Fibroblast of lung (primary cell): ENCODE measurements around the gene AGPAT4. TPM values are rescaled to one million over a fixed set of nuclear protein-coding genes. Genes with fewer than 3 reads are reported as not detected.

ENCODE experiments used
- DNase-seq, 2 donors: peaks; one replicate each; pipeline versions ENCODE4 v3.0.0 to v3.0.0-alpha.2; 2010; ENCODE audit warnings: low read depth in 2 of 2
- H2AFZ ChIP-seq: 2 replicates; pipeline ENCODE4 v1.5.1; 2012; ENCODE audit warnings: low read length, control low read depth, inconsistent platforms
- H3K27ac ChIP-seq: 2 replicates; pipeline ENCODE4 v1.5.1; 2011; ENCODE audit warnings: low read length, control low read depth; ENCODE audit not compliant: insufficient read depth
- H3K27me3 ChIP-seq: 2 replicates; pipeline ENCODE4 v1.5.1; 2011; ENCODE audit warnings: mild to moderate bottlenecking, low read length; ENCODE audit not compliant: control insufficient read depth, insufficient read depth
- H3K36me3 ChIP-seq: 2 replicates; pipeline ENCODE4 v1.5.1; 2011; ENCODE audit warnings: low read length; ENCODE audit not compliant: control insufficient read depth, insufficient read depth
- H3K4me1 ChIP-seq: 2 replicates; pipeline ENCODE4 v1.5.1; 2011; ENCODE audit warnings: low read length; ENCODE audit not compliant: control insufficient read depth, insufficient read depth; ENCODE audit errors: extremely low read depth
- H3K4me2 ChIP-seq: 2 replicates; pipeline ENCODE4 v1.5.1; 2011; ENCODE audit warnings: low read length, control low read depth; ENCODE audit not compliant: insufficient read depth; ENCODE audit errors: extremely low read depth
- H3K4me3 ChIP-seq, 4 experiments: fragments of 200-600 bp in 1 of 4; sonication (generic) in 1 of 4; replicated peaks in 1 of 4; 2 replicates each; pipeline ENCODE4 v1.5.1; 2011 to 2016; ENCODE audit warnings: low read length in 4 of 4, low read depth in 3 of 4, mild to moderate bottlenecking in 3 of 4, control low read depth in 2 of 4, inconsistent platforms in 1 of 4, mixed read lengths in 1 of 4; ENCODE audit not compliant: insufficient read depth in 1 of 4; ENCODE audit errors: control extremely low read depth in 1 of 4
- H3K79me2 ChIP-seq: 2 replicates; pipeline ENCODE4 v1.5.1; 2012; ENCODE audit warnings: mild to moderate bottlenecking, low read length, inconsistent platforms; ENCODE audit not compliant: control insufficient read depth, insufficient read depth
- H3K9ac ChIP-seq: 2 replicates; pipeline ENCODE4 v1.5.1; 2011; ENCODE audit warnings: mild to moderate bottlenecking, low read length, control low read depth; ENCODE audit not compliant: insufficient read depth
- H3K9me3 ChIP-seq: 2 replicates; pipeline ENCODE4 v1.5.1; 2012; ENCODE audit warnings: low read depth, low read length; ENCODE audit not compliant: control insufficient read depth, insufficient read depth
- H4K20me1 ChIP-seq: 2 replicates; pipeline ENCODE4 v1.5.1; 2011; ENCODE audit warnings: low read length; ENCODE audit not compliant: control insufficient read depth, insufficient read depth; ENCODE audit errors: extremely low read depth
- EZH2 ChIP-seq: IDR thresholded peaks from 2 replicates; pipeline ENCODE4 v1.5.1; 2012; ENCODE audit warnings: low read length, control low read depth, mild to moderate bottlenecking; ENCODE audit errors: missing control alignments
- polyA plus RNA-seq, 2 donors: library from polyadenylated mRNA; depleted of rRNA in 1 of 2; stranded (reverse) in 1 of 2; unstranded in 1 of 2; fragments of >200 nt; gene quantifications; 2 replicates each; pipeline ENCODE4 v1.2.1, GENCODE V29; 2011 to 2012; ENCODE audit warnings: missing spikeins in 1 of 2
- total RNA-seq: library from RNA; depleted of rRNA; stranded (reverse); fragments of >200 nt; gene quantifications from 2 replicates; pipeline ENCODE4 v1.2.1, GENCODE V29; 2014
- TF ChIP-seq, protein P1 (sequence below), 2 donors: IDR thresholded peaks in 1 of 2; conservative IDR thresholded peaks in 1 of 2; 1 replicate in 1 of 2; 2 replicates in 1 of 2; pipeline ENCODE4 v1.5.1; 2011 to 2012; ENCODE audit warnings: low read length in 2 of 2, control low read depth in 1 of 2, inconsistent platforms in 1 of 2, low read depth in 1 of 2, mild to moderate bottlenecking in 1 of 2

Gene AGPAT4
- total and polyA plus RNA-seq, 2 donors (not counting 1 experiment from before 2014, with no cell fraction given), result 4.7 to 8.4 TPM

DNA sequence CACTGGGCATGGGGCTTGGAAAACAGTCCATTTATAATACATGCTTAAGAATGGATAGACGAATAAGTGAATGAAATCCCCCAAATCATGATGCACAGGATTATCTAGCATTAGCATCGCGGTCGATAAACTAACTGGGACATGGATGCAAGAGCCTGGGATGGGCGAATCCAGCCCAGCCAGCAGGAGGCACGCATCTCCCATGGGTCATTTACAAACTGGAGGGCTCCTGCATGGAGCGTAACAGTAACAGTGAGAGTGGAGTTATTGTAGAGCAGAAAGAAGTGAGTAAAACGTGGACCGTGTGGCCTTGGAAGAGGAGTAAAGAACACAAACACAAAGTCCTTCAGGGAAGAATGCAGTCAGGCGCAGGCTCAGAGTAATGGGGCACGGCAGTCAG, 136.5 kb downstream of the AGPAT4 start:
- no peaks in the 10 kb centered on the region for H3K4me1 ChIP-seq
- H3K27me3 ChIP-seq, result no peaks in the 10 kb centered on the region
- no peak for DNase-seq
- no peak overlapping the region for H3K9ac ChIP-seq
- no peaks in the 10 kb centered on the region for H4K20me1 ChIP-seq
- H2AFZ ChIP-seq, result no peak overlapping the region
- H3K79me2 ChIP-seq, result no peaks in the 10 kb centered on the region
- no peaks in the 10 kb centered on the region for H3K9me3 ChIP-seq
- H3K27ac ChIP-seq, result no peak overlapping the region
- peaks cover 2% of the 10 kb centered on the region for H3K36me3 ChIP-seq
- no peak overlapping the region for H3K4me3 ChIP-seq
- no peak overlapping the region for H3K4me2 ChIP-seq
- no peak for TF ChIP-seq EZH2
- TF ChIP-seq, protein P1, sequence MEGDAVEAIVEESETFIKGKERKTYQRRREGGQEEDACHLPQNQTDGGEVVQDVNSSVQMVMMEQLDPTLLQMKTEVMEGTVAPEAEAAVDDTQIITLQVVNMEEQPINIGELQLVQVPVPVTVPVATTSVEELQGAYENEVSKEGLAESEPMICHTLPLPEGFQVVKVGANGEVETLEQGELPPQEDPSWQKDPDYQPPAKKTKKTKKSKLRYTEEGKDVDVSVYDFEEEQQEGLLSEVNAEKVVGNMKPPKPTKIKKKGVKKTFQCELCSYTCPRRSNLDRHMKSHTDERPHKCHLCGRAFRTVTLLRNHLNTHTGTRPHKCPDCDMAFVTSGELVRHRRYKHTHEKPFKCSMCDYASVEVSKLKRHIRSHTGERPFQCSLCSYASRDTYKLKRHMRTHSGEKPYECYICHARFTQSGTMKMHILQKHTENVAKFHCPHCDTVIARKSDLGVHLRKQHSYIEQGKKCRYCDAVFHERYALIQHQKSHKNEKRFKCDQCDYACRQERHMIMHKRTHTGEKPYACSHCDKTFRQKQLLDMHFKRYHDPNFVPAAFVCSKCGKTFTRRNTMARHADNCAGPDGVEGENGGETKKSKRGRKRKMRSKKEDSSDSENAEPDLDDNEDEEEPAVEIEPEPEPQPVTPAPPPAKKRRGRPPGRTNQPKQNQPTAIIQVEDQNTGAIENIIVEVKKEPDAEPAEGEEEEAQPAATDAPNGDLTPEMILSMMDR (conservative IDR thresholded peaks at IDR 0.05 in 1 of 2, IDR thresholded peaks at IDR 0.05 in 1 of 2; ENCODE audit: low read depth in 1 of 2, low read length in 2 of 2), result peak in 1 of 2 donors; percentile 3

- no peak overlapping the region for H3K9ac ChIP-seq
- H3K27me3 ChIP-seq, result no peaks in the 10 kb centered on the region
- H2AFZ ChIP-seq, result no peak overlapping the region
- H3K9me3 ChIP-seq, result no peaks in the 10 kb centered on the region
- no peak for TF ChIP-seq EZH2
- TF ChIP-seq, protein P1 (conservative IDR thresholded peaks at IDR 0.05 in 1 of 2, IDR thresholded peaks at IDR 0.05 in 1 of 2; ENCODE audit: low read depth in 1 of 2, low read length in 2 of 2), result no peak
- H3K4me3 ChIP-seq, result no peak overlapping the region
- no peaks in the 10 kb centered on the region for H4K20me1 ChIP-seq
- H3K4me2 ChIP-seq, result no peak overlapping the region
- H3K27ac ChIP-seq, result no peak overlapping the region
- no peak for DNase-seq
- no peaks in the 10 kb centered on the region for H3K4me1 ChIP-seq
- H3K36me3 ChIP-seq, result peaks cover 2% of the 10 kb centered on the region
- H3K79me2 ChIP-seq, result no peaks in the 10 kb centered on the region
Observed at GRCh38 chr6:161136655-161137054, 137.2 kb downstream of the AGPAT4 start.

- Histone ChIP-seq H3K4me3 (no peak overlapping the region), H3K4me1 (no peaks in the 10 kb centered on the region), H3K36me3 (peaks cover 2% of the 10 kb centered on the region), H3K9me3 (no peaks in the 10 kb centered on the region), H3K9ac (no peak overlapping the region), H3K79me2 (no peaks in the 10 kb centered on the region), H4K20me1 (no peaks in the 10 kb centered on the region), H2AFZ (no peak overlapping the region), H3K27ac (no peak overlapping the region), H3K27me3 (no peaks in the 10 kb centered on the region), H3K4me2 (no peak overlapping the region)
- TF ChIP-seq, protein P1 (conservative IDR thresholded peaks at IDR 0.05 in 1 of 2, IDR thresholded peaks at IDR 0.05 in 1 of 2; ENCODE audit: low read depth in 1 of 2, low read length in 2 of 2), result no peak
- TF ChIP-seq EZH2, result no peak
- DNase-seq, result no peak
Observed at GRCh38 chr6:161135695-161136591, 137.9 kb downstream of the AGPAT4 start.
